ENCODE measurements around the gene PCSK5. TPM values are rescaled to one million over a fixed set of nuclear protein-coding genes. Genes with fewer than 3 reads are reported as not detected.

PCSK5 gene
- total RNA-seq: 16.7 TPM

DNA sequence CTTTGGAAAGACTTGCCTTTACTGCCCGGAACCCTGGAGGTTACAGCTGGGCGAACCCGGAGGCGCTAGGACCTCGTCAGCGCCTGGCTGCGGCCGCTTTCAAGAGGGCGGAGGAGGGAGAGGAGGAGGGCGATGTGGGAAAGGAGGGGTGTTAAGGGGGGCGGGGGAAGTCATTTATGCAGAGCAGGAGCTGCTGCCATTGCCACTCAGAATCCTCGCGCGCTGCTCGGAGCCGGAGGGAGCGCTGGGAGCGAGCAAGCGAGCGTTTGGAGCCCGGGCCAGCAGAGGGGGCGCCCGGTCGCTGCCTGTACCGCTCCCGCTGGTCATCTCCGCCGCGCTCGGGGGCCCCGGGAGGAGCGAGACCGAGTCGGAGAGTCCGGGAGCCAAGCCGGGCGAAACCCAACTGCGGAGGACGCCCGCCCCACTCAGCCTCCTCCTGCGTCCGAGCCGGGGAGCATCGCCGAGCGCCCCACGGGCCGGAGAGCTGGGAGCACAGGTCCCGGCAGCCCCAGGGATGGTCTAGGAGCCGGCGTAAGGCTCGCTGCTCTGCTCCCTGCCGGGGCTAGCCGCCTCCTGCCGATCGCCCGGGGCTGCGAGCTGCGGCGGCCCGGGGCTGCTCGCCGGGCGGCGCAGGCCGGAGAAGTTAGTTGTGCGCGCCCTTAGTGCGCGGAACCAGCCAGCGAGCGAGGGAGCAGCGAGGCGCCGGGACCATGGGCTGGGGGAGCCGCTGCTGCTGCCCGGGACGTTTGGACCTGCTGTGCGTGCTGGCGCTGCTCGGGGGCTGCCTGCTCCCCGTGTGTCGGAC lies at the start of gene PCSK5:
Gene PCSK5, plus strand, starts transcription at position 202 of the 805 bp plus-strand sequence. Its CDS starts 509 bp downstream, at position 711.
- peak within 1 kb of the TSS; percentile 73 to 80 (median 74) for H3K9ac ChIP-seq (ENCODE audit: low read depth in 1 of 3, low read length in 3 of 3)
- peak within 1 kb of the TSS; percentile 81 to 91 (median 84) for H3K4me3 ChIP-seq (ENCODE audit: low read length in 3 of 3)
- H3K4me1 ChIP-seq (ENCODE audit: control insufficient read depth in 3 of 3, insufficient read depth in 3 of 3, low read length in 3 of 3): peaks cover 14 to 26% (median 21%) of the 10 kb centered on the region in 3 donors
- H3K36me3 ChIP-seq (ENCODE audit: control insufficient read depth in 3 of 3, insufficient read depth in 3 of 3, low read length in 3 of 3): no peaks in the 10 kb centered on the region
- no peaks in the 10 kb centered on the region for H3K9me3 ChIP-seq (ENCODE audit: control insufficient read depth in 3 of 3, low read length in 3 of 3)
- H3K27ac ChIP-seq (ENCODE audit: low read depth, low read length): peak within 1 kb of the TSS; percentile 66
- H3K27me3 ChIP-seq (ENCODE audit: control insufficient read depth in 3 of 3, insufficient read depth in 3 of 3, low read length in 3 of 3): peaks cover 2 to 10% (median 5%) of the 10 kb centered on the region in 3 donors

DNA sequence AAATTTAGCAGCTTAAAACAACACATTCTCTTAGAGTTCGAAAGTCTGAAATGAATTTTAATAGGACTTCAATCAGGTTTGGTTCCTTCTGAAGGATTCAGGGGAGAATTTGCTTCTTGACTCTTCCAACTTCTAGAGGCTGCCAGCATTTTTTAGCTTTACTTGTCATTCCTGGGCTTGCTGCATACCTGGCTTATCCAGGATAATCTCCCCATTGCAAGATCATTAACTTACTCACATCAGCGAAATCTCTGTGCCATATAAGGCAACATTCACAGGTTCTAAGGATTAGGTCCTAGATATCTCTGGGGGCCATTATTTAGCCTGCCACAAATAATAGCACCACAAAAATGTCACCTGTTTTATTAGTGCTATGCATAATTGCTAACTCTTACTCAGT lies 46.2 kb upstream of the PCSK5 start:
- Histone ChIP-seq H3K36me3 (ENCODE audit: control insufficient read depth in 3 of 3, insufficient read depth in 3 of 3, low read length in 3 of 3) (no peaks in the 10 kb centered on the region), H3K9me3 (ENCODE audit: control insufficient read depth in 3 of 3, low read length in 3 of 3) (peaks cover 0 to 6% (median 3%) of the 10 kb centered on the region in 3 donors), H3K4me3 (ENCODE audit: low read length in 3 of 3) (no peak overlapping the region), H3K27ac (ENCODE audit: low read depth, low read length) (no peak overlapping the region), H3K27me3 (ENCODE audit: control insufficient read depth in 3 of 3, insufficient read depth in 3 of 3, low read length in 3 of 3) (no peaks in the 10 kb centered on the region), H3K4me1 (ENCODE audit: control insufficient read depth in 3 of 3, insufficient read depth in 3 of 3, low read length in 3 of 3) (peaks cover 0 to 3% (median 0%) of the 10 kb centered on the region in 3 donors), H3K9ac (ENCODE audit: low read depth in 1 of 3, low read length in 3 of 3) (no peak overlapping the region)

DNA sequence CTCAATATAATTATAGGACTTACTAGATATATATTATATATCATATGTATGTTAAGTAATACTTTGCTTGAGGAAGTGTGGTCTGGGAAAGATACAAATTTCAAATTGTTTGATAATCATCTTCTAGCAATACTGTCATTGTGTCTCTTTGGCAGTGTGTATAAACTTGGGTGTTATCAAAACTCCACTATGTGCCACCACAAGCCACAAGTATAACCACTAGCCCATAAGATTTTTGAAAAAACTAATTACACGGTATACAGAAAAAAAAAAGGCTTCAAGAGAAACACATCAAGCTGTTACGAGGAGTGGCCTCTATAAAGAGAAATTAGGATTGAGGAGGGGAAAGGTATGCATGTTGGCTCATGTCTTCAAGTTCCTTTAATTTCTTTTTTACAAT lies 44.7 kb upstream of the PCSK5 start:
- Histone ChIP-seq H3K4me1 (ENCODE audit: control insufficient read depth in 3 of 3, insufficient read depth in 3 of 3, low read length in 3 of 3) (peaks cover 0 to 3% (median 0%) of the 10 kb centered on the region in 3 donors), H3K27me3 (ENCODE audit: control insufficient read depth in 3 of 3, insufficient read depth in 3 of 3, low read length in 3 of 3) (no peaks in the 10 kb centered on the region), H3K9me3 (ENCODE audit: control insufficient read depth in 3 of 3, low read length in 3 of 3) (peaks cover 0 to 6% (median 3%) of the 10 kb centered on the region in 3 donors), H3K36me3 (ENCODE audit: control insufficient read depth in 3 of 3, insufficient read depth in 3 of 3, low read length in 3 of 3) (no peaks in the 10 kb centered on the region), H3K9ac (ENCODE audit: low read depth in 1 of 3, low read length in 3 of 3) (no peak overlapping the region), H3K27ac (ENCODE audit: low read depth, low read length) (no peak overlapping the region), H3K4me3 (ENCODE audit: low read length in 3 of 3) (no peak overlapping the region)

DNA sequence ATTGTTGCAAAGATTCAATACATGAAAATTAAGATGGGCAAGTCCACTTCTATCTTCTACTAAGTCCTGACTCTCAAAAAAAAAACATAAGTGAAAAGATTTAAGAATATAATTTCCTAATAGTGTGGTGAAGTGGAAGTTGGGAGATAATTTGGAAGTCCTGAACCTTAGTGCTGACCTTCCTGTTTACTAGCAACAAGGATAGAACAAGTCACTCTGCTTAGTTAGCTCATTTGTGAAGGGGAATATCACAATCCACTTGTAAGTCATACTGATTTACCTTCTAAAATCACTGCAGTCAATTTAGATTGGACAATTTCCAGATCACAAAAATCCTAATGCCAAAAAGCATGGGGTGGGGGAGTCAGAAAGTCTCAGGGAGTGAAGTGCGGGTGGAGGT lies 43.4 kb upstream of the PCSK5 start:
- Histone ChIP-seq H3K36me3 (ENCODE audit: control insufficient read depth in 3 of 3, insufficient read depth in 3 of 3, low read length in 3 of 3) (no peaks in the 10 kb centered on the region), H3K27me3 (ENCODE audit: control insufficient read depth in 3 of 3, insufficient read depth in 3 of 3, low read length in 3 of 3) (no peaks in the 10 kb centered on the region), H3K9ac (ENCODE audit: low read depth in 1 of 3, low read length in 3 of 3) (no peak overlapping the region), H3K4me1 (ENCODE audit: control insufficient read depth in 3 of 3, insufficient read depth in 3 of 3, low read length in 3 of 3) (peaks cover 0 to 3% (median 0%) of the 10 kb centered on the region in 3 donors), H3K27ac (ENCODE audit: low read depth, low read length) (no peak overlapping the region), H3K4me3 (ENCODE audit: low read length in 3 of 3) (no peak overlapping the region), H3K9me3 (ENCODE audit: control insufficient read depth in 3 of 3, low read length in 3 of 3) (peaks cover 0 to 6% (median 3%) of the 10 kb centered on the region in 3 donors)

DNA sequence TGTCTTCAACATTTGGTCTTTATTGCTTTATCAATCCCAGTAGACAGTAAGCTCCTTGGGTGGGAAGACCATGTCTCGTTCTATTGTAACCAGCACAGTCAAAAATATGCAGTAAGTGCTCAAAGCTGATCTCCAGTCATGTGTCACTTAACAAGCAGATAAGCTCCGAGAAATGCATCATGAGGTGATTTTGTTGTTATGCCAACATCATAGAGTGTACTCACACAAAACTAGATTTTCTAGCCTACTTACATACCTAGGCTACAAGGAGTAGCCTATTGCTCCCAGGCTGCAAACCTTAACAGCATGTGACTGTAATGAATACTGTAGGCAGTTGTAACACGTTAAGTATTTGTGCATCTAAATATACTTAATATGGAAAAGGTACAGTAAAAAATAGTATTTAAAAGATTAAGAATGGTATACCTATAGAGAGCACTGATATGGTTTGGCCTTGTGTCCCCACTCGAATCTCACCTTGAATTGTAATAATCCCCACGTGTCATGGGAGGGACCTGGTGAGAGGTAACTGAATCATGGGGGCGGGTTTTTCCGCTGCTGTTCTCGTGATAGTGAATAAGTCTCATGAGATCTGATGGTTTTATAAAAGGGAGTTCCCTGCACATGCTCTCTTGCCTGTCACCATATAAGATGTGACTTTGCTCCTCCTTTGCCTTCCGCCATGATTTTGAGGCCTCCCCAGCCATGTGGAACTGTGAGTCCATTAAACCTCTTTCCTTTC lies 39.8 kb upstream of the PCSK5 start:
- Histone ChIP-seq H3K4me3 (ENCODE audit: low read length in 3 of 3) (no peak overlapping the region), H3K27me3 (ENCODE audit: control insufficient read depth in 3 of 3, insufficient read depth in 3 of 3, low read length in 3 of 3) (no peaks in the 10 kb centered on the region), H3K9ac (ENCODE audit: low read depth in 1 of 3, low read length in 3 of 3) (no peak overlapping the region), H3K36me3 (ENCODE audit: control insufficient read depth in 3 of 3, insufficient read depth in 3 of 3, low read length in 3 of 3) (no peaks in the 10 kb centered on the region), H3K4me1 (ENCODE audit: control insufficient read depth in 3 of 3, insufficient read depth in 3 of 3, low read length in 3 of 3) (peaks cover 0 to 3% (median 0%) of the 10 kb centered on the region in 3 donors), H3K9me3 (ENCODE audit: control insufficient read depth in 3 of 3, low read length in 3 of 3) (no peaks in the 10 kb centered on the region), H3K27ac (ENCODE audit: low read depth, low read length) (no peak overlapping the region)

DNA sequence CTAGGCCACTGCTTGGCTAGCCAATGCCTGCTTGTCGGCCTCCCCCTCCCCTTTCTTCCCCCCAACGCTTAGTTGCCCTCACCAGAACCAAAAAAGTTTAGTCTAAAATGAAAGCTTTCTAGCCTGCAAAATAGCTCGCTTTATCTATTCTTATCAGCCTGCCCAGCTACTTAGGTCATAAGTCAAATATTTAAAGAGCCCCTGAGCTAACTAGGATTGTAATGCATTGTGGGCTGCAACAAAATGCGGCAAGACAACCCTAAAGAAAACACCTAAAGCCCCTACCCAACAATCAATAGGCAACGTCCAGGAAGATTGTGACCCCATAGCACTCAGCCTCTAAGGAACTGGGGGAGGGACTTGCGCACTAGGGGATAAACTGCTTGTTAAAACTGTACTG lies 38.6 kb upstream of the PCSK5 start:
- H3K9me3 ChIP-seq (ENCODE audit: control insufficient read depth in 3 of 3, low read length in 3 of 3): no peaks in the 10 kb centered on the region
- no peak overlapping the region for H3K27ac ChIP-seq (ENCODE audit: low read depth, low read length)
- H3K4me3 ChIP-seq (ENCODE audit: low read length in 3 of 3): no peak overlapping the region
- no peaks in the 10 kb centered on the region for H3K36me3 ChIP-seq (ENCODE audit: control insufficient read depth in 3 of 3, insufficient read depth in 3 of 3, low read length in 3 of 3)
- H3K9ac ChIP-seq (ENCODE audit: low read depth in 1 of 3, low read length in 3 of 3): no peak overlapping the region
- peaks cover 0 to 3% (median 0%) of the 10 kb centered on the region in 3 donors for H3K4me1 ChIP-seq (ENCODE audit: control insufficient read depth in 3 of 3, insufficient read depth in 3 of 3, low read length in 3 of 3)
- no peaks in the 10 kb centered on the region for H3K27me3 ChIP-seq (ENCODE audit: control insufficient read depth in 3 of 3, insufficient read depth in 3 of 3, low read length in 3 of 3)

DNA sequence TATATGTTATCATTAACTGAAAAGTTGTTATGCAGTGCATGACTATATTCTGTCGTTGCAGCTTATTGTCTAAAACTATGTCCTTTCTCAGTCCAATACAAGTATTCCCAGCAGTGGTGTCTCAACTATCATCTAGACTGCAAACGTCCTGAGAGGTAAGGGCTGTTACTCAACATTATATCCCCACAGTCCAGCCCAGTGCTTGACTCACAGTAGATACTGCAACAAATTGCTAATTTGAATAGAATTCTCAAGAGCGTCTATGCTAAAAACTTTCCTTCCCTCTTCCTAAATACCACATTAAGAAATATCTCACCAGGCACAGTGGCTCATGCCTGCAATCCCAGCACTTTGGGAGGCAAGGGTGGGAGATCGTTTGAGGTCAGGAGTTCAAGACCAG lies 37.7 kb upstream of the PCSK5 start:
- Histone ChIP-seq H3K27ac (ENCODE audit: low read depth, low read length) (no peak overlapping the region), H3K27me3 (ENCODE audit: control insufficient read depth in 3 of 3, insufficient read depth in 3 of 3, low read length in 3 of 3) (no peaks in the 10 kb centered on the region), H3K4me1 (ENCODE audit: control insufficient read depth in 3 of 3, insufficient read depth in 3 of 3, low read length in 3 of 3) (no peaks in the 10 kb centered on the region), H3K36me3 (ENCODE audit: control insufficient read depth in 3 of 3, insufficient read depth in 3 of 3, low read length in 3 of 3) (no peaks in the 10 kb centered on the region), H3K9ac (ENCODE audit: low read depth in 1 of 3, low read length in 3 of 3) (no peak overlapping the region), H3K9me3 (ENCODE audit: control insufficient read depth in 3 of 3, low read length in 3 of 3) (no peaks in the 10 kb centered on the region), H3K4me3 (ENCODE audit: low read length in 3 of 3) (no peak overlapping the region)

DNA sequence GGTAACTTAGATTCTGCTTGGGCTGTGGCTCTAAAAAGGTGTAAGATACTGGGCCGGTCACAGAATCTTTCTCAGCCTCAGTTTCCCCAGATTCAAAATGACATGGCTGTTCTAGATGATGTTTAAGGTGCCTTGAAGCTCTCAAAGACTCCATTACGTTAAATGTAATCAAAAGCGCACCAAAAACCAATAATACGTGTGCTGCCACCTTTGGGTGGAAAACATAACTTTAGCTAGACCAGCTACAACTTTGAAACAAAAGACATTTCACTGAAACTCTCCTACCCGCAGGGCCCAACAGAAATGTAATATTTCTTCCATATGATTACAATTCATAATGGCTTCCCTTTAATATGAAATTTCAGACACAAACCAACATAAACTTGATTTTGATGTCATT lies 35.0 kb upstream of the PCSK5 start:
- Histone ChIP-seq H3K9me3 (ENCODE audit: control insufficient read depth in 3 of 3, low read length in 3 of 3) (no peaks in the 10 kb centered on the region), H3K36me3 (ENCODE audit: control insufficient read depth in 3 of 3, insufficient read depth in 3 of 3, low read length in 3 of 3) (no peaks in the 10 kb centered on the region), H3K27me3 (ENCODE audit: control insufficient read depth in 3 of 3, insufficient read depth in 3 of 3, low read length in 3 of 3) (no peaks in the 10 kb centered on the region), H3K4me1 (ENCODE audit: control insufficient read depth in 3 of 3, insufficient read depth in 3 of 3, low read length in 3 of 3) (no peaks in the 10 kb centered on the region), H3K4me3 (ENCODE audit: low read length in 3 of 3) (no peak overlapping the region), H3K27ac (ENCODE audit: low read depth, low read length) (no peak overlapping the region), H3K9ac (ENCODE audit: low read depth in 1 of 3, low read length in 3 of 3) (no peak overlapping the region)

DNA sequence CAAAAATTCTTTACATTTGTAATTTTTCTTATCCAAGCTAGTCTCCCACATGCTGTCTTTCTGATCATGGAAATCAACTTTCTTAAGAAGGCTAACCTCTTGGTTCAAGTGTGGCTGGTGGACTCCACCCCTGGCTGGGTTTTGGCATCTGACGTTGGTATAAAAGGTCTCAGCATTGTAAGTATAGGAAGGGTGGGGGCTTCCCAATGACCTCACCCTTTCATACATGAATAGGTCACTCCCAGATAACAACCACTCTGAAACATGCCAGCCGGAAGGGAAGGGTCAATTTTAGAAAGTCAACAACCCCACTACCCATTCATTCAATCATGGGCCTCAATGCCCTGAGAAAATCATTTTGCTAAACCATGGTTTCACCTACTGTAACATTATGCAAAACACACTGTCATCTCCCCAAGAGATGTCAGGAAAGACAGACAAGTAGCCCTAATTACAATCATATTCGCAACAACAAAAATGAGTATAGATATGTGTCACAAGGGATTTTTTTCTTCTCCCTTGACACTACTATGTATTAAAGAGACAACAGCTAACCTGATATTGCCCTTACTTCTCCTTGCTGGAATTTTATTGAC lies 31.9 kb upstream of the PCSK5 start:
- Histone ChIP-seq H3K36me3 (ENCODE audit: control insufficient read depth in 3 of 3, insufficient read depth in 3 of 3, low read length in 3 of 3) (no peaks in the 10 kb centered on the region), H3K9ac (ENCODE audit: low read depth in 1 of 3, low read length in 3 of 3) (no peak overlapping the region), H3K4me3 (ENCODE audit: low read length in 3 of 3) (no peak overlapping the region), H3K27me3 (ENCODE audit: control insufficient read depth in 3 of 3, insufficient read depth in 3 of 3, low read length in 3 of 3) (no peaks in the 10 kb centered on the region), H3K4me1 (ENCODE audit: control insufficient read depth in 3 of 3, insufficient read depth in 3 of 3, low read length in 3 of 3) (no peaks in the 10 kb centered on the region), H3K9me3 (ENCODE audit: control insufficient read depth in 3 of 3, low read length in 3 of 3) (no peaks in the 10 kb centered on the region), H3K27ac (ENCODE audit: low read depth, low read length) (no peak overlapping the region)

DNA sequence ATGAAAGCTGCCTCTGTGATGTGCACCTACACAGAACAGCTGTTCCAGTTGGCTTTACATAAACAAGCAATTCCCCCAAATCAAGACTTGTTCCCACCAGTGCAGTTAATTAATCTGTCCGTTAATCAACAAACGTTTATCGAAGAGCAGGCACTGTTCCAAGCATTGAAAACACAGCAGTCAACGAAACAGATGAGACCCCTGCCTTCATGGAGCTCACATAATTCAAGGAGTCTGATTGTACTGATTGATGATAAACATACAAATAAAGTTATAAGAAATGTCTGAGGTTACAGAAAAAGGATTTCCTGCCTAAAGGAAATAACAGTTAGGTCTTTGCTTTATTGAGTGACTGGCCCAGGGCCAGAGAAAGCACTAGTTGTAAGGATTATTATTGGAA lies 26.2 kb upstream of the PCSK5 start:
- H3K27ac ChIP-seq (ENCODE audit: low read depth, low read length): no peak overlapping the region
- H3K4me1 ChIP-seq (ENCODE audit: control insufficient read depth in 3 of 3, insufficient read depth in 3 of 3, low read length in 3 of 3): no peaks in the 10 kb centered on the region
- H3K9ac ChIP-seq (ENCODE audit: low read depth in 1 of 3, low read length in 3 of 3): no peak overlapping the region
- H3K36me3 ChIP-seq (ENCODE audit: control insufficient read depth in 3 of 3, insufficient read depth in 3 of 3, low read length in 3 of 3): no peaks in the 10 kb centered on the region
- H3K27me3 ChIP-seq (ENCODE audit: control insufficient read depth in 3 of 3, insufficient read depth in 3 of 3, low read length in 3 of 3): no peaks in the 10 kb centered on the region
- H3K4me3 ChIP-seq (ENCODE audit: low read length in 3 of 3): no peak overlapping the region
- no peaks in the 10 kb centered on the region for H3K9me3 ChIP-seq (ENCODE audit: control insufficient read depth in 3 of 3, low read length in 3 of 3)
